ENCODE results near the gene CAPG. TPM values are rescaled to one million over a fixed set of nuclear protein-coding genes. Genes with fewer than 3 reads are reported as not detected.

Gene CAPG
- polyA plus RNA-seq, 1 donor (not counting 4 experiments of a cell fraction or from before 2014, with no cell fraction given): 466 TPM

- no peaks in the 10 kb centered on the region for H3K9me3 ChIP-seq (ENCODE audit: control insufficient read depth, low read depth, low read length)
- no peak overlapping the region for H3K4me2 ChIP-seq (ENCODE audit: control insufficient read depth, extremely low read depth, insufficient read depth, low read depth, low read length)
- H2AFZ ChIP-seq (ENCODE audit: control insufficient read depth, low read length): no peak overlapping the region
- H3K27ac ChIP-seq (ENCODE audit: control insufficient read depth, insufficient read depth, low read length): no peak overlapping the region
- no peaks in the 10 kb centered on the region for H4K20me1 ChIP-seq (ENCODE audit: control insufficient read depth, extremely low read depth, insufficient read depth, low read length)
- H3K36me3 ChIP-seq (ENCODE audit: control insufficient read depth in 2 of 2, extremely low read depth in 1 of 2, insufficient read depth in 2 of 2, low read length in 2 of 2): peaks cover 34 to 38% of the 10 kb centered on the region in 2 experiments
- FAIRE-seq: no peak
- H3K27me3 ChIP-seq (ENCODE audit: control insufficient read depth, extremely low read depth, insufficient read depth, low read length): no peaks in the 10 kb centered on the region
- H3K4me3 ChIP-seq (ENCODE audit: control insufficient read depth in 2 of 3, extremely low read depth in 1 of 3, insufficient read depth in 2 of 3, low read depth in 1 of 3, low read length in 3 of 3): no peak overlapping the region
- no peak for TF ChIP-seq EZH2 (IDR thresholded peaks at IDR 0.05; ENCODE audit: low read length)
- no peak for TF ChIP-seq CTCF (optimal IDR thresholded peaks at IDR 0.05 in 1 of 3, IDR thresholded peaks at IDR 0.05 in 1 of 3, conservative IDR thresholded peaks at IDR 0.05 in 1 of 3; ENCODE audit: extremely low read depth in 1 of 3, insufficient read depth in 2 of 3, low read length in 3 of 3)
- dilution Hi-C loops (cut with MboI; ENCODE audit: extremely low pct_ligation_motif_present, low sequenced_read_pairs): no loop called here
- H3K9ac ChIP-seq (ENCODE audit: control insufficient read depth, extremely low read depth, insufficient read depth, low read length): no peak overlapping the region
- no peaks in the 10 kb centered on the region for H3K4me1 ChIP-seq (ENCODE audit: control insufficient read depth, extremely low read depth, insufficient read depth, low read length)
- H3K79me2 ChIP-seq (ENCODE audit: control insufficient read depth, insufficient read depth, low read length): no peaks in the 10 kb centered on the region
- H3K9me1 ChIP-seq (ENCODE audit: control insufficient read depth, extremely low read depth, insufficient read depth, low read length): no peaks in the 10 kb centered on the region
- DNase-seq (ENCODE audit: low read depth, low spot score): no peak
Observed at GRCh38 chr2:85387754-85388153, 22.4 kb downstream of the CAPG start.

- Histone ChIP-seq H2AFZ (ENCODE audit: control insufficient read depth, low read length) (no peak overlapping the region), H4K20me1 (ENCODE audit: control insufficient read depth, extremely low read depth, insufficient read depth, low read length) (no peaks in the 10 kb centered on the region), H3K9ac (ENCODE audit: control insufficient read depth, extremely low read depth, insufficient read depth, low read length) (no peak overlapping the region), H3K79me2 (ENCODE audit: control insufficient read depth, insufficient read depth, low read length) (no peaks in the 10 kb centered on the region), H3K9me3 (ENCODE audit: control insufficient read depth, low read depth, low read length) (no peaks in the 10 kb centered on the region), H3K9me1 (ENCODE audit: control insufficient read depth, extremely low read depth, insufficient read depth, low read length) (no peaks in the 10 kb centered on the region), H3K4me3 (ENCODE audit: control insufficient read depth in 2 of 3, extremely low read depth in 1 of 3, insufficient read depth in 2 of 3, low read depth in 1 of 3, low read length in 3 of 3) (no peak overlapping the region), H3K36me3 (ENCODE audit: control insufficient read depth in 2 of 2, extremely low read depth in 1 of 2, insufficient read depth in 2 of 2, low read length in 2 of 2) (peaks cover 21 to 27% of the 10 kb centered on the region in 2 experiments), H3K27ac (ENCODE audit: control insufficient read depth, insufficient read depth, low read length) (no peak overlapping the region), H3K27me3 (ENCODE audit: control insufficient read depth, extremely low read depth, insufficient read depth, low read length) (no peaks in the 10 kb centered on the region), H3K4me1 (ENCODE audit: control insufficient read depth, extremely low read depth, insufficient read depth, low read length) (no peaks in the 10 kb centered on the region), H3K4me2 (ENCODE audit: control insufficient read depth, extremely low read depth, insufficient read depth, low read depth, low read length) (no peak overlapping the region)
- DNase-seq (ENCODE audit: low read depth, low spot score) (no peak), FAIRE-seq (no peak)
- no peak for TF ChIP-seq EZH2 (IDR thresholded peaks at IDR 0.05; ENCODE audit: low read length)
- no peak for TF ChIP-seq CTCF (optimal IDR thresholded peaks at IDR 0.05 in 1 of 3, IDR thresholded peaks at IDR 0.05 in 1 of 3, conservative IDR thresholded peaks at IDR 0.05 in 1 of 3; ENCODE audit: extremely low read depth in 1 of 3, insufficient read depth in 2 of 3, low read length in 3 of 3)
- dilution Hi-C loops (cut with MboI; ENCODE audit: extremely low pct_ligation_motif_present, low sequenced_read_pairs): no loop called here
Observed at GRCh38 chr2:85385746-85386145, 24.4 kb downstream of the CAPG start.

Measured in keratinocyte (primary cell).